SJSA1 (cell line): ENCODE results near the gene PCNX1. TPM values are rescaled to one million over a fixed set of nuclear protein-coding genes. Genes with fewer than 3 reads are reported as not detected.

Experiments
- DNase-seq, 2 experiments: peaks; one replicate each; pipeline ENCODE4 v3.0.0-alpha.2; 2015 to 2020; ENCODE audit warnings: low spot score in 2 of 2, low read depth in 1 of 2
- H3K27ac ChIP-seq: fragments of 250-450 bp; sonication (Bioruptor Pico); 2 replicates; pipeline ENCODE4 v1.5.1; 2020; ENCODE audit warnings: mild to moderate bottlenecking, moderate library complexity
- H3K27me3 ChIP-seq: fragments of 250-450 bp; sonication (Bioruptor Pico); replicated peaks from 2 replicates; pipeline ENCODE4 v1.5.1; 2020; ENCODE audit warnings: mild to moderate bottlenecking, moderate library complexity
- H3K36me3 ChIP-seq: fragments of 250-450 bp; sonication (Bioruptor Pico); 2 replicates; pipeline ENCODE4 v1.5.1; 2020; ENCODE audit warnings: mild to moderate bottlenecking
- H3K4me1 ChIP-seq: fragments of 250-450 bp; sonication (Bioruptor Pico); replicated peaks from 2 replicates; pipeline ENCODE4 v1.6.1; 2021; ENCODE audit warnings: mild to moderate bottlenecking
- H3K4me3 ChIP-seq: fragments of 250-450 bp; sonication (Bioruptor Pico); 2 replicates; pipeline ENCODE4 v1.5.1; 2020; ENCODE audit warnings: mild to moderate bottlenecking
- H3K9me3 ChIP-seq: fragments of 250-450 bp; sonication (Bioruptor Pico); replicated peaks from 2 replicates; pipeline ENCODE4 v1.5.1; 2020; ENCODE audit warnings: mild to moderate bottlenecking
- total RNA-seq: library from RNA; depleted of rRNA; stranded (reverse); fragments of >200 nt; shearing (Covaris generic); gene quantifications from 2 replicates; pipeline ENCODE4 v1.2.3, GENCODE V29; 2014

The PCNX1 gene
- total RNA-seq, 1 experiment from 2014 or later = 20.3 TPM

- DNase-seq = no peak
- H3K27ac ChIP-seq = no peak overlapping the region
- H3K9me3 ChIP-seq = no peaks in the 10 kb centered on the region
- no peaks in the 10 kb centered on the region for H3K27me3 ChIP-seq
- H3K4me3 ChIP-seq = no peak overlapping the region
- no peaks in the 10 kb centered on the region for H3K4me1 ChIP-seq
- no peaks in the 10 kb centered on the region for H3K36me3 ChIP-seq
Measured at GRCh38 chr14:70884595-70885342, 22.5 kb upstream of the PCNX1 start.

- H3K4me3 ChIP-seq = no peak overlapping the region
- no peaks in the 10 kb centered on the region for H3K36me3 ChIP-seq
- no peak for DNase-seq
- H3K27ac ChIP-seq = no peak overlapping the region
- H3K9me3 ChIP-seq = no peaks in the 10 kb centered on the region
- no peaks in the 10 kb centered on the region for H3K4me1 ChIP-seq
- H3K27me3 ChIP-seq = no peaks in the 10 kb centered on the region
Measured at GRCh38 chr14:70885343-70886022, 21.8 kb upstream of the PCNX1 start.

- Histone ChIP-seq H3K27ac (no peak overlapping the region), H3K27me3 (no peaks in the 10 kb centered on the region), H3K36me3 (no peaks in the 10 kb centered on the region), H3K4me1 (no peaks in the 10 kb centered on the region), H3K4me3 (no peak overlapping the region), H3K9me3 (no peaks in the 10 kb centered on the region)
- no peak for DNase-seq
Measured at GRCh38 chr14:70886421-70887206, 20.6 kb upstream of the PCNX1 start.

- Histone ChIP-seq H3K27me3 (no peaks in the 10 kb centered on the region), H3K27ac (no peak overlapping the region), H3K4me1 (no peaks in the 10 kb centered on the region), H3K4me3 (no peak overlapping the region), H3K36me3 (no peaks in the 10 kb centered on the region), H3K9me3 (no peaks in the 10 kb centered on the region)
- DNase-seq = no peak
Measured at GRCh38 chr14:70887207-70887681, 20.0 kb upstream of the PCNX1 start.

DNA sequence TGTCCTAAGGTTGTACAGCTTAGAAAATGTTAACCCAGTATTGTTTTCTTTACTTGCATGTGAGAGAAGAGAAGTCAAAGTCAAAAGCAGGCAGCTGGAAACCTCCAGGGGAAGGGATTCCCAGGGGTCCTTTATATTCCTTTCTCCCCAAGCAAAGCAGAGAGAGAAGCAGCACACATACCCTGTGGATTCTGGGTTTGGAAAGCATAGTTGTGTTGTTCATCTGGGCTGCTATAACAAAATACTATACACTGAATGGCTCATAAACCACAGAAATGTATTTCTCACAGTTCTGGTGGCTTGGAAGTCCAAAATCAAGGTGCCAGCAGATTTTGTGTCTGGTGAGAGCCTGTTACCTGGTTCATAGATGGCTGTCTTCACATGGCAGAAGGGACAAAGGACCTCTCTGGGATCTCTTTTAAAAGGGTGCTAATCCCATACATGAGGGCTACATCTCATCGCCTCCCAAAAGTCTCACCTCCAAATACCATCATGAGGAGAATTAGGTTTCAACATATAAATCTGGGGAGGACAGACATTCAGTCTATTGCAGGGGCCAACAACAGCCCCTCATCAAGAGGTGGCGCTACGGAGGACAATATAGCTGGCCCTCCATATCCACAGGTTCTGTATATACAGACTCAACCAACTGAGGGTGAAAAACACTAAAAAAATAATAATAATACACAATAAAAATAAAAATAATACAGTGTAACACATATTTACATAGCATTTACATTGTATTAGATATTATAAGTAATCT lies 19.3 kb upstream of the PCNX1 start:
- H3K4me3 ChIP-seq = no peak overlapping the region
- no peaks in the 10 kb centered on the region for H3K27me3 ChIP-seq
- no peaks in the 10 kb centered on the region for H3K4me1 ChIP-seq
- H3K36me3 ChIP-seq = no peaks in the 10 kb centered on the region
- no peaks in the 10 kb centered on the region for H3K9me3 ChIP-seq
- DNase-seq = no peak
- no peak overlapping the region for H3K27ac ChIP-seq

DNA sequence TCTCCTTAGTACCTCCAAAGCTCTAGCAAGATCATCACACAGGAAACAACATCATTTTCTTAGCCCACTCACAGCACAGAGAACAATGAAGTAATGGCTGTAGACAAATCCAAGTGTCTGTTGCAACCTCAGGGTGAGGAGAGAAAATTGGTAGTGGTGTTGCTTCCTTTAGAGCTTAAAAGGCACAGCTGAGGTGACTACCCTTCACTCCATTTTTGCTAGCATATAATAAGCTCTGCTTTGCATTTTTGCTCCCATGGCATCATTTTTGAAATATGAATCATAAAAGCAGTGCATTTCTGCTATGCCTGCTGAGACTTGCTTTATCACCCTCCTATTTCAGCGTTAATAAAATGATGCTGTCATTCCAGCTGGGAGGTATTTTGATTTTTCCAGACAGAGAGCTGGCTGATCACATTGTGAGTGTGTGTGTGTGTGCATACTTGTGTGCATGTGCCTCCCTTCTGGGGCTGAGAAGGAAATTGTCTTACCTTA lies 18.5 kb upstream of the PCNX1 start:
- Histone ChIP-seq H3K4me1 (no peaks in the 10 kb centered on the region), H3K4me3 (no peak overlapping the region), H3K27me3 (no peaks in the 10 kb centered on the region), H3K27ac (no peak overlapping the region), H3K36me3 (no peaks in the 10 kb centered on the region), H3K9me3 (no peaks in the 10 kb centered on the region)
- no peak for DNase-seq

- H3K27me3 ChIP-seq = no peaks in the 10 kb centered on the region
- H3K27ac ChIP-seq = no peak overlapping the region
- H3K4me3 ChIP-seq = no peak overlapping the region
- no peaks in the 10 kb centered on the region for H3K9me3 ChIP-seq
- DNase-seq = no peak
- H3K4me1 ChIP-seq = peaks cover 2% of the 10 kb centered on the region; the same call in 1 of the 2 replicates
- no peaks in the 10 kb centered on the region for H3K36me3 ChIP-seq
Measured at GRCh38 chr14:70889555-70889954, 17.7 kb upstream of the PCNX1 start.

DNA sequence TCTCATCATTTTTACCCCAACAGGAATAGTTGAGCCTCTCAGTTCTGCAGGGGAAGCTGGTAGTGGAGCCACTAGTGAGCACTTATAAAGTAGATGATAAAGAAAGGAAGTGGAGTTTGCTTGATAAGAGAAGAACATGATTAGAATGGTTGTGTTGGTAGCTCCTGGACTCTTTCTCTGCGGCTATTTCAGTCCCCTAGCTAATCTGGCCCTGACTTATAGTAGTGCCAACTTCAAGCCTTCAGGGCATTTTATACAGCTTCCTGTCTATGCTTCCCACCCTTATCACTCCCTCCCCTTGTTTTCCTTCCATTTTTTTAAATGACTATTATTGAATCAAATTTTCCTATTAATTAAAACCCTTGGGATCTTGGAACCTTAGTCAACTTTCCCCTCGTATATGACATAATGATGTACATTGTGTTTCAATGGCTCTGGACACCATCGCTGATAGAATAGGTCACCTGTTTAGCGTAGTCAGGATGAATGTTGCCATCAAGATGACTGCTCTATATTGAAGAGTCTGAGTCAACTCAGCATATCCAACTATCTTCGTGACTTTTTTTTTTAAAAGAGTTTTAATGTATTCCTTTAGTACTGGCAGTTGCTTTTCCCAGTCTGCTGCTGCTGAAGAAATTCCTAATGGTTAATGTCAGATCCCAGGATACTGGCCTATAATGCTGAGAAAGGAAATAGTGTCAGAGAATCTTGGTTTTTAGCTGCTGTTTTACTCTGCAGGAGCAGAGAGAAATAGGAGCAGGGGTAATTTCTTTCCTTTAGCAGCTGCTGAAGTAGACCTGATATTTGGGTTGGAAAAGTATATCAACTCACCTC lies 16.2 kb upstream of the PCNX1 start:
- Histone ChIP-seq H3K4me3 (no peak overlapping the region), H3K9me3 (no peaks in the 10 kb centered on the region), H3K36me3 (no peaks in the 10 kb centered on the region), H3K27ac (no peak overlapping the region), H3K27me3 (no peaks in the 10 kb centered on the region), H3K4me1 (peaks cover 9% of the 10 kb centered on the region; the same call in 1 of the 2 replicates)
- no peak for DNase-seq

GRCh38 chr14:70891737-70892136 lies 15.5 kb upstream of the PCNX1 start:
- Histone ChIP-seq H3K4me3 (no peak overlapping the region), H3K27ac (no peak overlapping the region), H3K4me1 (peaks cover 9% of the 10 kb centered on the region; the same call in 1 of the 2 replicates), H3K9me3 (no peaks in the 10 kb centered on the region), H3K27me3 (no peaks in the 10 kb centered on the region), H3K36me3 (no peaks in the 10 kb centered on the region)
- no peak for DNase-seq

GRCh38 chr14:70893062-70893845 lies 14.0 kb upstream of the PCNX1 start:
- Histone ChIP-seq H3K36me3 (no peaks in the 10 kb centered on the region), H3K4me1 (peaks cover 9% of the 10 kb centered on the region; the same call in 1 of the 2 replicates), H3K4me3 (no peak overlapping the region), H3K27me3 (no peaks in the 10 kb centered on the region), H3K9me3 (no peaks in the 10 kb centered on the region), H3K27ac (no peak overlapping the region)
- no peak for DNase-seq

- H3K36me3 ChIP-seq = no peaks in the 10 kb centered on the region
- no peak for DNase-seq
- H3K27me3 ChIP-seq = no peaks in the 10 kb centered on the region
- no peaks in the 10 kb centered on the region for H3K9me3 ChIP-seq
- no peak overlapping the region for H3K4me3 ChIP-seq
- H3K4me1 ChIP-seq = peaks cover 9% of the 10 kb centered on the region; the same call in 1 of the 2 replicates
- H3K27ac ChIP-seq = no peak overlapping the region
Measured at GRCh38 chr14:70893858-70894291, 13.4 kb upstream of the PCNX1 start.

DNA sequence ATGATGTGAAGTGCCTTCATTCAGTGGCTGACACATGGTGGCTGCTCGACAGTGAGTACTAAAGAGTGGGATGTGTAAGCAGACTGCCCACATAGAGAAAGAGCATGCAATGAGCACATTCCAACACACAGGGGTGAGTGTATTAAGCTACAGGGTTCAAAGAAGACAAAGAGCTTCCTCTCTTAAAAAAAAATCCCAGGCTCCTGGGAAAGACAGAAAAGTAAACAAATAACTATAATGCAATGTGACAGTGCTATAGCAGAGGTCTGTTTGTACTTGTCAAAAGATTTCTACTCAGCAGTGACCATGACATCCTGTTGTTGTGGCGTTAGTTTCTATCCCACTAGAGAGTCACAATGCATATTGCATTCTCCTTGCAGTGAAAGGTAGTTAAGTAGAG lies 12.4 kb upstream of the PCNX1 start:
- Histone ChIP-seq H3K9me3 (no peaks in the 10 kb centered on the region), H3K27me3 (no peaks in the 10 kb centered on the region), H3K4me3 (no peak overlapping the region), H3K36me3 (no peaks in the 10 kb centered on the region), H3K27ac (no peak overlapping the region; the same call in 1 of the 2 replicates), H3K4me1 (peaks cover 9% of the 10 kb centered on the region; the same call in 1 of the 2 replicates)
- peak; percentile 49 to 65 for DNase-seq
